HG03139 (cell line): ENCODE data around the gene MDM4.

ENCODE experiments used
- ATAC-seq: cut with Tn5 transposase; IDR thresholded peaks from one replicate; pipeline ENCODE4 v1.9.1; 2021; ENCODE audit not compliant: unreplicated experiment

The MDM4 gene

GRCh38 chr1:204602871-204603542 lies 86.8 kb downstream of the MDM4 start:
- no peak for ATAC-seq

- no peak for ATAC-seq
Measured at GRCh38 chr1:204605791-204606190, 89.6 kb downstream of the MDM4 start.
